Measurements from ENCODE around the gene TTLL11. TPM values are rescaled to one million over a fixed set of nuclear protein-coding genes. Genes with fewer than 3 reads are reported as not detected.
A peak's percentile ranks its signal among the peaks of the same experiment; 100 is the strongest.

Gene TTLL11
- total RNA-seq, 4 donors from 2014 or later, result 3.0 to 9.9 (median 7.4) TPM

DNA sequence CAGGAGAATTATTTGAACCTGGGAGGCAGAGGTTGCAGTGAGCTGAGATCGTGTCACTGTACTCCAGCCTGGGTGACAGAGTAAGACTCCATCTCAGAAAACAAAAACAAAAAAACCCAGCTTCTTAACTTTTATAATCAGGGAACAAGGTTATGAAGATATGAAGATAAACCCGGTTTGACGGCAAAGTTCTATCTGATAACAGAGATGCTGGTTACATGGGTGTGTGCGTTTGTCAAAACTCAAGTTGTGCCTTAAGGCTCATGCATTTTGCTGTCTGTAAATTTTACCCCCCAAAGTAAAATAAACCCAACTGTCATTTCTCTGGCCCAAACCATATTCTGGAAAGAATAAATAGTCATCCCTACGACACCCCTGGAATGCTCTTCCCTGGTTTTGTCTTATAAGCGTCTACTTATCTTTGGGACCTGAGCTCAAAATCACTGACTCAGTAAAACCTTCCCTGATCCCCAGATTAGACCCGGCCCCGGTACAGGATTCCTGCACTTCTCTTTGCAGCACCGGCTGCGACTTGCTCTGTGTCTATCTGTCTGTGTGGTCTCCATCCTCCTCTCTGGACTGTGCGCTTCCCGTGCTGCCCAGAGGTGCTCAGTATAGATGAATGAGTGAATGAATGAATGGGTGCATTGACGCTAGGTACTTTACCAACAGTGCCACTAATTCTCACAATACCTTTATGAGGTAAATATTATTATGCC is 269.5 kb downstream of the TTLL11 start:
- no peaks in the 10 kb centered on the region for H3K9me3 ChIP-seq
- TF ChIP-seq POLR2A (IDR thresholded peaks at IDR 0.05), result no peak
- TF ChIP-seq, protein P1, sequence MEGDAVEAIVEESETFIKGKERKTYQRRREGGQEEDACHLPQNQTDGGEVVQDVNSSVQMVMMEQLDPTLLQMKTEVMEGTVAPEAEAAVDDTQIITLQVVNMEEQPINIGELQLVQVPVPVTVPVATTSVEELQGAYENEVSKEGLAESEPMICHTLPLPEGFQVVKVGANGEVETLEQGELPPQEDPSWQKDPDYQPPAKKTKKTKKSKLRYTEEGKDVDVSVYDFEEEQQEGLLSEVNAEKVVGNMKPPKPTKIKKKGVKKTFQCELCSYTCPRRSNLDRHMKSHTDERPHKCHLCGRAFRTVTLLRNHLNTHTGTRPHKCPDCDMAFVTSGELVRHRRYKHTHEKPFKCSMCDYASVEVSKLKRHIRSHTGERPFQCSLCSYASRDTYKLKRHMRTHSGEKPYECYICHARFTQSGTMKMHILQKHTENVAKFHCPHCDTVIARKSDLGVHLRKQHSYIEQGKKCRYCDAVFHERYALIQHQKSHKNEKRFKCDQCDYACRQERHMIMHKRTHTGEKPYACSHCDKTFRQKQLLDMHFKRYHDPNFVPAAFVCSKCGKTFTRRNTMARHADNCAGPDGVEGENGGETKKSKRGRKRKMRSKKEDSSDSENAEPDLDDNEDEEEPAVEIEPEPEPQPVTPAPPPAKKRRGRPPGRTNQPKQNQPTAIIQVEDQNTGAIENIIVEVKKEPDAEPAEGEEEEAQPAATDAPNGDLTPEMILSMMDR (IDR thresholded peaks at IDR 0.05), result no peak
- H3K36me3 ChIP-seq, result no peaks in the 10 kb centered on the region
- no peaks in the 10 kb centered on the region for H3K4me1 ChIP-seq
- no peak overlapping the region for H3K27ac ChIP-seq
- H3K27me3 ChIP-seq, result no peaks in the 10 kb centered on the region
- no peak overlapping the region for H3K4me3 ChIP-seq
- peak in 1 of 3 donors; percentile 25 for DNase-seq

DNA sequence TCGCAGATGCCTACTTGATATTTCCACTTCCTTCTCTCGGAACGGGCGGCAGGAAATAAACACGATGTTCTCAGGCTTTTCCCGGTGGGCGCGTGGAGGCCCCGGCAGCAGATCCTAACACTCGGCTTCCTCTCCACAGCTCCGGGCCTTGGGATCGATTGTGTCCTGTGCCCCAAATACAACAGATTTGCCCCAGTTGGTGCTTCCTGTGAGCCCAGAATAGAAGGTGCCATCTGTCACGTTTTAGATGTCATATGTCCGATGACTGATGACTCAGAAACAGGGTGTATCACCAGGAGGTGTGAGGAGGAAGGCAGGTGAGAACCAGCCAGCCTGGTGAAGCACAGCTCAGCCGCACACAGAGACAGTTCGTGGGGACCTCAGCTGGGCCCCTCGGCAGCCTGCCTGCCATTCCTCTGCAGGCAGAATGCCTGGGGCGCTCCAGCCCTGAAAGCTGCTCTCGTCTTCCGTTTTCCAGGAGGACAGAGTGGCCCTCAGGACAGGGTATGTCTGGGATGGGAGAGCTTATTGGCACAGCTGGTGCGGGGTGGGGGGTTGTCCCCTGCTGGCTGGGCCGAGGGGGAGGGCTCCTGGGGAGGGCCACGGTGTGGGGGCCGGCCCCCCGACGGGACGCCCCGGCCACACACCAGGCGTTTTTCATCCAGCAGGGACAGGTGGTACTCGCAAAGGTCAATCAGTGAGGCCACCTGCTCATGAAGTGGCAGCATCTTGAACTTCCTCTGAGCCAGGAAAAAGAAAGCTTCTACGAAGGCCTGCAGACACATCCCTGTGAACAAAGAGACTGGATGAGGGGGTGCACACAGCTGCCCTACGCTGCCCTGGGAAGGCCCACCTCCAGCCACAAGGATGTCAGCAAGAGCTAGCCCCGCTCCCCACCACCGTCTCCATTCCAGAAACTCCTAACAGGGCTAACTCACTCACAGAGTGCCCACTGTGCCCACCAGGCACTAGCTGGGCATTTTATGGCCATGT is 270.7 kb downstream of the TTLL11 start:
- H3K4me1 ChIP-seq, result no peaks in the 10 kb centered on the region
- H3K4me3 ChIP-seq, result no peak overlapping the region
- no peaks in the 10 kb centered on the region for H3K9me3 ChIP-seq
- H3K27me3 ChIP-seq, result no peaks in the 10 kb centered on the region
- no peaks in the 10 kb centered on the region for H3K36me3 ChIP-seq
- no peak overlapping the region for H3K27ac ChIP-seq
- peak in 1 of 3 donors; percentile 36 for DNase-seq
- TF ChIP-seq POLR2A (IDR thresholded peaks at IDR 0.05), result no peak
- TF ChIP-seq, protein P1 (IDR thresholded peaks at IDR 0.05), result no peak

DNA sequence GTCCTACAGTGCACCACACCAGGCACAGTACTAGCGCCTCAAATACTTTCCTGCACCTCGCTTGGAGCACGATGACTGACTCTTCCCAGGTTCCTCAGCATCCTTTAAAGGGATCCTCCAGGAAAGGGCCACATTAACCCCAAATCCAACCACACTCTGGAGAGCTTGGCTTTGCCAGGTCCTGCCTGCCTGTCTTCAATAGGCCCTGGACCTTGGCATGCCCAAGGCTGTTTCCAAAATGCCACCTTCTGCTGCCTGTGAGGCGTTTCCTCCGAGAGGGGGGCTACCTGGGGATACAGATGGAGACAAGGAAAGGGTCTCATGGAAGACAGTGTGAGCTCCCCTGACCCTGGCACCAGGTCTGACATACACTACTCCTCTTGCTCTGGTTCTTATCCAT is 271.8 kb downstream of the TTLL11 start:
- H3K36me3 ChIP-seq, result no peaks in the 10 kb centered on the region
- no peak overlapping the region for H3K27ac ChIP-seq
- DNase-seq, result peak in 1 of 3 donors; percentile 21
- TF ChIP-seq, protein P1 (IDR thresholded peaks at IDR 0.05), result no peak
- TF ChIP-seq POLR2A (IDR thresholded peaks at IDR 0.05), result no peak
- H3K4me3 ChIP-seq, result no peak overlapping the region
- no peaks in the 10 kb centered on the region for H3K9me3 ChIP-seq
- no peaks in the 10 kb centered on the region for H3K27me3 ChIP-seq
- H3K4me1 ChIP-seq, result no peaks in the 10 kb centered on the region

DNA sequence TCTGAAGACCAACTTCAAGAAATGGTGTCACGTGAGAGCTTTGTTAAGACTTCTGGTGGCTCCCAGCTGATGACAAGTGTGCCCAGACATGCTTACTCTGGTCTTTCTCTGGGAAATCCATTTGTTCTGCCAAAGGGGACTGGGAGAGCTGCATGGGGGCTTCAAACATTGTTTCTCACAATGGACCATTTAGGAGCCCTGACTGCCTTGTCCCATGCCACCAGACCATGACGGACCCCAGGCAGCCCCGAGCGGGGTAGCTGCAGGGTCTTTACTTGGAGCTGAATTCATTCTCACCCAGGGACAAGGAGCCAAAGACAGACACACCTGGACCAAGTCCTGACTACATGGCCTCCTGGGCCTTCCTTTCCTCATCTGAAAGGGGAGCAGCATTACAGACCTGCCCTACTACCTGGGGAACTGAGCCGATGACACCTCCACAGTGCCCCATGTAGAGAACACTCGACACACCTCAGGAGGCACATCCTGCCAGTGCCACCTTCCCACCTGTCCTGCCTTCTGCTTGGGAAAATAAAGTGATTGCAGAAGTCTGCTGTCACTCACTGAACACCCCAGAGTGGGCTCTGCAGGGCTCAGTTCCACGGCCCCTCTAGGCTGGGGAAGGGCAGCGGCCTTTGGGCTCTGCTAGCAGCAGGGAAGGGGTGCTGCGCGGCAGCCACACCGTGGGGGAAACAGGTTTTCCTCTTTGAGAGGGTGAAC is 272.7 kb downstream of the TTLL11 start:
- H3K36me3 ChIP-seq, result no peaks in the 10 kb centered on the region
- H3K4me3 ChIP-seq, result no peak overlapping the region
- peak in 1 of 3 donors; percentile 11 for DNase-seq
- H3K4me1 ChIP-seq, result no peaks in the 10 kb centered on the region
- no peaks in the 10 kb centered on the region for H3K27me3 ChIP-seq
- H3K27ac ChIP-seq, result no peak overlapping the region
- no peaks in the 10 kb centered on the region for H3K9me3 ChIP-seq
- TF ChIP-seq POLR2A (IDR thresholded peaks at IDR 0.05), result no peak
- TF ChIP-seq, protein P1 (IDR thresholded peaks at IDR 0.05), result no peak

All from Peyer's patch (tissue), 4 donors.